Upper lobe of left lung (tissue), 4 donors: Measurements from ENCODE around the gene CRACDL.

ENCODE experiments used
- POLR2AphosphoS5 ChIP-seq, 2 donors: sonication (generic); formaldehyde crosslinking; IDR thresholded peaks; one replicate each; pipeline ENCODE4 v1.5.1; 2017; ENCODE audit warnings: antibody characterized with exemption in 2 of 2
- TF ChIP-seq, protein P1 (sequence below), 6 experiments: fragments of 450-650 bp in 4 of 6; fragments of 200-600 bp in 2 of 6; sonication (generic) in 2 of 6; IDR thresholded peaks; one replicate each; pipeline ENCODE4 v1.5.1; 2016 to 2019; ENCODE audit warnings: antibody characterized with exemption in 6 of 6

DNA sequence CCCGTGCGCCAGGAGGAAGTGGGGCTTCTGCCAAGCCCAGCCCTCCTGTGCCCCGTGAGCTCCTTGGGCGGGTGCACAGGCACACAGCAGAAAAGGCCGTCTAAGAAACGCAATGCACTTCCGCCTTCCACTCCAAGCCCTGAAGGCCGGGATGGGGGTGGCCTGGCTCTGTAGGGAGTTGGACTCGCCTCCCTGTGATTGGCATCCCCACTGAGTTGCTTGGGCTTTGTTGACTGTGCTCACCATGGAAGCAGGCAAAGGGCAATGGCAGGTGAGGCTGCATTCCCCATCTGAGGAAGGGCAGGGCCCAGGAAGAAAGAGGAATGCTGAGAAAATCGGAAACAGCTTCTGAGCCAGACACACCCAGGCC lies 66.8 kb downstream of the CRACDL start:
- TF ChIP-seq, protein P1, sequence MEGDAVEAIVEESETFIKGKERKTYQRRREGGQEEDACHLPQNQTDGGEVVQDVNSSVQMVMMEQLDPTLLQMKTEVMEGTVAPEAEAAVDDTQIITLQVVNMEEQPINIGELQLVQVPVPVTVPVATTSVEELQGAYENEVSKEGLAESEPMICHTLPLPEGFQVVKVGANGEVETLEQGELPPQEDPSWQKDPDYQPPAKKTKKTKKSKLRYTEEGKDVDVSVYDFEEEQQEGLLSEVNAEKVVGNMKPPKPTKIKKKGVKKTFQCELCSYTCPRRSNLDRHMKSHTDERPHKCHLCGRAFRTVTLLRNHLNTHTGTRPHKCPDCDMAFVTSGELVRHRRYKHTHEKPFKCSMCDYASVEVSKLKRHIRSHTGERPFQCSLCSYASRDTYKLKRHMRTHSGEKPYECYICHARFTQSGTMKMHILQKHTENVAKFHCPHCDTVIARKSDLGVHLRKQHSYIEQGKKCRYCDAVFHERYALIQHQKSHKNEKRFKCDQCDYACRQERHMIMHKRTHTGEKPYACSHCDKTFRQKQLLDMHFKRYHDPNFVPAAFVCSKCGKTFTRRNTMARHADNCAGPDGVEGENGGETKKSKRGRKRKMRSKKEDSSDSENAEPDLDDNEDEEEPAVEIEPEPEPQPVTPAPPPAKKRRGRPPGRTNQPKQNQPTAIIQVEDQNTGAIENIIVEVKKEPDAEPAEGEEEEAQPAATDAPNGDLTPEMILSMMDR (IDR thresholded peaks at IDR 0.05), result no peak
- peak; percentile 44 to 71 for TF ChIP-seq POLR2AphosphoS5 (IDR thresholded peaks at IDR 0.05)
